ENCODE results near the gene SYDE1.
A peak's percentile ranks its signal among the peaks of the same experiment; 100 is the strongest.

Gene SYDE1

GRCh38 chr19:15123031-15123890 is 16.1 kb downstream of the SYDE1 start:
- no peak for DNase-seq (ENCODE audit: low read depth, low spot score)
- no peak for TF ChIP-seq CTCF (IDR thresholded peaks at IDR 0.05; ENCODE audit: insufficient read depth, low read length, missing control alignments)
- no peak overlapping the region for H3K4me3 ChIP-seq (ENCODE audit: low read depth, low read length)
- POLR2A ChIA-PET: interaction anchor here (1.1 to 1.6 kb wide), 2 partner anchors 8 to 15 kb away, joined by 3 to 9 read pairs; no protein-coding TSS in a partner anchor
- CTCF ChIA-PET: interaction anchor here (0.6 to 2.2 kb wide), 6 partner anchors 9 to 53 kb away, joined by 3 to 10 read pairs (median 4); no protein-coding TSS in a partner anchor

GRCh38 chr19:15123900-15124299 is 16.7 kb downstream of the SYDE1 start:
- ChIA-PET CTCF (interaction anchor here (0.7 to 2.2 kb wide), 6 partner anchors 9 to 32 kb away, joined by 3 to 10 read pairs (median 4); no protein-coding TSS in a partner anchor), POLR2A (interaction anchor here (1.1 to 1.6 kb wide), 3 partner anchors 9 to 30 kb away, joined by 3 to 9 read pairs (median 3); no protein-coding TSS in a partner anchor)
- TF ChIP-seq CTCF (IDR thresholded peaks at IDR 0.05; ENCODE audit: insufficient read depth, low read length, missing control alignments): no peak
- DNase-seq (ENCODE audit: low read depth, low spot score): no peak
- peak overlapping the region; percentile 92 for H3K4me3 ChIP-seq (ENCODE audit: low read depth, low read length)

GRCh38 chr19:15124572-15125231 is 17.5 kb downstream of the SYDE1 start:
- POLR2A ChIA-PET: interaction anchor here (1.0 to 1.6 kb wide), 4 partner anchors 10 to 29 kb away, joined by 3 to 9 read pairs (median 4); no protein-coding TSS in a partner anchor
- CTCF ChIA-PET: interaction anchor here (0.6 to 3.6 kb wide), 9 partner anchors 10 to 312 kb away, joined by 3 to 24 read pairs (median 4); no protein-coding TSS in a partner anchor
- no peak for DNase-seq (ENCODE audit: low read depth, low spot score)
- TF ChIP-seq CTCF (IDR thresholded peaks at IDR 0.05; ENCODE audit: insufficient read depth, low read length, missing control alignments): no peak
- peak overlapping the region; percentile 92 for H3K4me3 ChIP-seq (ENCODE audit: low read depth, low read length)

GRCh38 chr19:15125232-15126067 is 18.2 kb downstream of the SYDE1 start:
- ChIA-PET POLR2A (interaction anchor here (1.0 to 1.6 kb wide), 3 partner anchors 11 to 17 kb away, joined by 3 to 9 read pairs (median 5); no protein-coding TSS in a partner anchor), CTCF (interaction anchor here (0.9 to 3.6 kb wide), 10 partner anchors 11 to 127 kb away, joined by 3 to 24 read pairs (median 6); no protein-coding TSS in a partner anchor)
- DNase-seq (ENCODE audit: low read depth, low spot score): peak; percentile 80
- TF ChIP-seq CTCF (IDR thresholded peaks at IDR 0.05; ENCODE audit: insufficient read depth, low read length, missing control alignments): peak; percentile 3
- peak overlapping the region; percentile 92 for H3K4me3 ChIP-seq (ENCODE audit: low read depth, low read length)

GRCh38 chr19:15126131-15126910 is 19.1 kb downstream of the SYDE1 start:
- H3K4me3 ChIP-seq (ENCODE audit: low read depth, low read length): peak overlapping the region; percentile 47
- no peak for DNase-seq (ENCODE audit: low read depth, low spot score)

More at GRCh38 chr19:15126131-15126910, 19.1 kb downstream of the SYDE1 start:
- TF ChIP-seq CTCF (IDR thresholded peaks at IDR 0.05; ENCODE audit: insufficient read depth, low read length, missing control alignments): no peak
- CTCF ChIA-PET: interaction anchor here (0.8 to 3.6 kb wide), 8 partner anchors 18 to 126 kb away, joined by 3 to 24 read pairs (median 4); no protein-coding TSS in a partner anchor
- POLR2A ChIA-PET: interaction anchor here (1.0 kb wide), 1 partner anchor 14 kb away, joined by 3 read pairs; no protein-coding TSS in a partner anchor

Data from AG04449 (cell line).